Immature natural killer cell (primary cell): ENCODE results near the gene LNP1. TPM values are rescaled to one million over a fixed set of nuclear protein-coding genes. Genes with fewer than 3 reads are reported as not detected.

Experiments
- DNase-seq, 3 donors: peaks; one replicate each; pipeline ENCODE4 v3.0.0; 2022; ENCODE audit warnings: mixed read lengths in 1 of 3
- H3K27ac Mint-ChIP-seq, 6 donors: one replicate each; pipeline ENCODE4 v1.8.0; 2020; ENCODE audit warnings: mixed read lengths in 6 of 6, mild to moderate bottlenecking in 5 of 6, inconsistent platforms in 4 of 6, moderate library complexity in 3 of 6
- H3K27me3 Mint-ChIP-seq, 3 donors: one replicate each; pipeline ENCODE4 v1.8.0; 2020 to 2021; ENCODE audit warnings: low read depth in 3 of 3, mild to moderate bottlenecking in 3 of 3, mixed read lengths in 3 of 3, moderate library complexity in 3 of 3, inconsistent platforms in 1 of 3
- H3K36me3 Mint-ChIP-seq, 3 donors: one replicate each; pipeline ENCODE4 v1.8.0; 2020; ENCODE audit warnings: mixed read lengths in 3 of 3, inconsistent platforms in 2 of 3, mild to moderate bottlenecking in 2 of 3
- H3K4me1 Mint-ChIP-seq, 2 donors: one replicate each; pipeline ENCODE4 v1.8.0; 2020; ENCODE audit warnings: inconsistent platforms in 2 of 2, mild to moderate bottlenecking in 2 of 2, mixed read lengths in 2 of 2, moderate library complexity in 1 of 2
- H3K4me3 Mint-ChIP-seq, 5 donors: one replicate each; pipeline ENCODE4 v1.8.0; 2020; ENCODE audit warnings: mild to moderate bottlenecking in 5 of 5, mixed read lengths in 5 of 5, inconsistent platforms in 3 of 5, moderate library complexity in 3 of 5
- H3K9me3 Mint-ChIP-seq, 6 donors: one replicate each; pipeline ENCODE4 v1.8.0; 2020; ENCODE audit warnings: mild to moderate bottlenecking in 6 of 6, mixed read lengths in 6 of 6, inconsistent platforms in 4 of 6, moderate library complexity in 3 of 6
- polyA plus RNA-seq, 3 donors: library from polyadenylated mRNA; unstranded; fragments of 300-500 nt; fragmentation: Illumina TruSeq; gene quantifications; one replicate each; pipeline ENCODE4 v1.2.3, GENCODE V29; 2021

LNP1 gene
- polyA plus RNA-seq, 3 donors from 2014 or later = 0.47 to 1.7 (median 0.93) TPM

- H3K9me3 Mint-ChIP-seq = no peaks in the 10 kb centered on the region
- H3K4me1 Mint-ChIP-seq = no peaks in the 10 kb centered on the region
- peaks cover 0 to 49% (median 10%) of the 10 kb centered on the region in 3 donors for H3K36me3 Mint-ChIP-seq
- no peak for DNase-seq
- H3K4me3 Mint-ChIP-seq = no peak overlapping the region
- no peaks in the 10 kb centered on the region for H3K27me3 Mint-ChIP-seq
- H3K27ac Mint-ChIP-seq = no peak overlapping the region
Measured at GRCh38 chr3:100376301-100376700, 25.0 kb upstream of the LNP1 start.

DNA sequence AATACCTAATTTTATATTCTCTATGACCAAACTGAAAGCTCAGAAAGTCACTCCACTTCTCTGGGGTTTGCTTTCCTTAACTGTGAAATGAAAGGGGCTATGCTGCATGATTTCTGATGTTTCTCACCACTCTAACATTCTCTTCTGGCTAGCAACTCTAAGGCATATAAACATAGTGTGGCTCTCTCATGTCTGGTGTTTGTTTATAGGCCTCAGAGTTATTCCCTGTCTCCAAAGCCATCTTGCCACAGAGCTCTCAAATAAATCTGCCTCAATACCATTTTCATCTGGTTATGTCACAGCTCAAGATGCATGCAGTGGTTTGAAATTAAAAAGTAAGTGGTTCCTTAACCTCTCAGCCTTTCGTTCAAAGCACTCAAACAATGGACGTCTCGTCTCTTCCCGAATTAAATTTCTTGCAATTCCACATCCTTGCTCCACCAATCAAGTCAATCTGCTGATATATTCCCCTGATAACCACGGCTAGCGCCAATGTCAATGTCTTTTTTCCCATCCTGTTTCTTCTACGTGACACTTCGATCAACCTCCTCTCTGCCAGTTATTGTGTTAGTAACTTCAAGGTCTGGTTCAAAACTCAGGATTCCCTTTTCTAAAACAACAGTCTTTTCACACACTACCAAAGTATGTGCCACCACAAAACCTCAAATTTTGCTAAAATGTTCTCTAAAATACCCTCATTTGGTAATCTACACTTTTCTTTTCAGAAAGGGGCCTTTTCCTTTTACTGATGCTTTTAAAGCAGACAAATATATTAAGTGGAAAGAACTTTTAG, 16.4 kb upstream of the LNP1 start:
- H3K36me3 Mint-ChIP-seq = peaks cover 12 to 40% (median 22%) of the 10 kb centered on the region in 3 donors
- peaks cover 2 to 10% (median 5%) of the 10 kb centered on the region in 6 donors for H3K9me3 Mint-ChIP-seq
- H3K27ac Mint-ChIP-seq = peak overlapping the region in 1 of 6 donors; percentile 16
- H3K4me1 Mint-ChIP-seq = peaks cover 4 to 19% of the 10 kb centered on the region in 2 donors
- no peak for DNase-seq
- no peaks in the 10 kb centered on the region for H3K27me3 Mint-ChIP-seq
- H3K4me3 Mint-ChIP-seq = no peak overlapping the region

GRCh38 chr3:100386437-100387074, 14.8 kb upstream of the LNP1 start:
- Mint-ChIP-seq H3K4me1 (peaks cover 4 to 19% of the 10 kb centered on the region in 2 donors), H3K27me3 (no peaks in the 10 kb centered on the region), H3K36me3 (peaks cover 12 to 30% (median 16%) of the 10 kb centered on the region in 3 donors), H3K27ac (peak overlapping the region in 1 of 6 donors; percentile 40), H3K9me3 (peaks cover 2 to 10% (median 5%) of the 10 kb centered on the region in 6 donors), H3K4me3 (no peak overlapping the region)
- DNase-seq = no peak

- H3K36me3 Mint-ChIP-seq = peaks cover 12 to 22% (median 16%) of the 10 kb centered on the region in 3 donors
- H3K9me3 Mint-ChIP-seq = peaks cover 2 to 10% (median 5%) of the 10 kb centered on the region in 6 donors
Measured at GRCh38 chr3:100389025-100389424, 12.3 kb upstream of the LNP1 start.

DNA sequence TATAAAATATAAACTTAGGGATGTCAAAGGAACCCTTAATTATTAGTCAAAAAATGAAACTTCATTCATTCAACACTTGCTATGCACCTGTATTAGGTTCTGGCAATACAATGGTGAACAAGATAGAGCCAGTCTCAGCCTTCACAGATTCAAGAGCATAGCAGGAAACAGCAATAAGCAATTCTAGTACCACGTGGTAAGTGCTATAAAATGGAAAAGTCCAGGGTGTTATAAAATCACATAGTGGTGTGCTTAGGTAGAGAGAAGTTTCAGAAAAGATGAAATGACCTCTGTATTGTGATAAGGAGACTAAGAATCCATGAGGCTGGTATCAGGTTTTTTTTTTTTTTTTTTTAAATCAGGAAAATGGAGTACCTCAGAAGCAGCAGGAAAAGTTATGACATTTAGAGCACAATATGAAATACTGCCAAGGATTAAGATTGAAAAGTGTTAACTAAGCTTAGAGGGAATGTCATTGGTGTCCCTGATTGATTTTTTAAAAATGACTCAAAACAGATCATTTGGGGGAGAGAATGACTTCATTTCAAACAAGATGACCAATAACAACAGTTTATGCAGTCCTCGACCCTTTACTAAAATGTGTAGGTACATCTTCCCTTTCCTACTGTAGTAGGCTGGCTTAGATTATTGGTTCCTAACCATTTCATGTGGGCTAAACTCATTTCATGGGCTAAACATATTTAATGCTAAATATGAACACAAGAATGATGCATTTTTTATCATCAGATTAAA, 5.5 kb upstream of the LNP1 start:
- DNase-seq = no peak

More at GRCh38 chr3:100389025-100389424, 12.3 kb upstream of the LNP1 start:
- no peaks in the 10 kb centered on the region for H3K27me3 Mint-ChIP-seq
- H3K4me3 Mint-ChIP-seq = no peak overlapping the region
- no peak for DNase-seq
- H3K27ac Mint-ChIP-seq = no peak overlapping the region
- H3K4me1 Mint-ChIP-seq = peaks cover 7 to 30% of the 10 kb centered on the region in 2 donors

DNA sequence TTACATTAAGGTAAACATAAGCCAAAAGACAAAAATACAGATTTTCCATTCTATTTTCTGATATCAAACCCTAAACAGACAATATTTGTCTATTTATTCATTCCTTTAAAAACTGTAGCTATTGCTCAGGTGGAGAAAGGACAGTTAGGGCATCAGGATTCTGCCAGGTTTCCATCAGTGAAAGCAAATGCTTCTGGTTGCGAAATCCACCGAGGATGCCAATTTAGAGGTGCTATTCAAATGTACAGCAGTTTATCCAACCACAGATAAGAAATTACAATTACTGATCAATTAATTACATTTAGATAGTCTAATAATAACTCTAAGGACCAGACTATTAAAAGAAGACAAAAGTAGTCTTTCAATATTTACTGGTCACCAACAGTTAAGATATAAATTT, 4.4 kb upstream of the LNP1 start:
- Mint-ChIP-seq H3K4me1 (peaks cover 36 to 72% of the 10 kb centered on the region in 2 donors), H3K27ac (no peak overlapping the region), H3K9me3 (no peaks in the 10 kb centered on the region), H3K36me3 (no peaks in the 10 kb centered on the region), H3K27me3 (peaks cover 0 to 7% (median 4%) of the 10 kb centered on the region in 3 donors), H3K4me3 (no peak overlapping the region)
- DNase-seq = no peak

More for the DNA sequence above, 5.5 kb upstream of the LNP1 start:
- Mint-ChIP-seq H3K27ac (peak overlapping the region in 1 of 6 donors; percentile 45), H3K27me3 (peaks cover 0 to 1% (median under 1%) of the 10 kb centered on the region in 3 donors), H3K4me3 (no peak overlapping the region), H3K4me1 (peaks cover 30 to 62% of the 10 kb centered on the region in 2 donors), H3K36me3 (no peaks in the 10 kb centered on the region), H3K9me3 (no peaks in the 10 kb centered on the region)

DNA sequence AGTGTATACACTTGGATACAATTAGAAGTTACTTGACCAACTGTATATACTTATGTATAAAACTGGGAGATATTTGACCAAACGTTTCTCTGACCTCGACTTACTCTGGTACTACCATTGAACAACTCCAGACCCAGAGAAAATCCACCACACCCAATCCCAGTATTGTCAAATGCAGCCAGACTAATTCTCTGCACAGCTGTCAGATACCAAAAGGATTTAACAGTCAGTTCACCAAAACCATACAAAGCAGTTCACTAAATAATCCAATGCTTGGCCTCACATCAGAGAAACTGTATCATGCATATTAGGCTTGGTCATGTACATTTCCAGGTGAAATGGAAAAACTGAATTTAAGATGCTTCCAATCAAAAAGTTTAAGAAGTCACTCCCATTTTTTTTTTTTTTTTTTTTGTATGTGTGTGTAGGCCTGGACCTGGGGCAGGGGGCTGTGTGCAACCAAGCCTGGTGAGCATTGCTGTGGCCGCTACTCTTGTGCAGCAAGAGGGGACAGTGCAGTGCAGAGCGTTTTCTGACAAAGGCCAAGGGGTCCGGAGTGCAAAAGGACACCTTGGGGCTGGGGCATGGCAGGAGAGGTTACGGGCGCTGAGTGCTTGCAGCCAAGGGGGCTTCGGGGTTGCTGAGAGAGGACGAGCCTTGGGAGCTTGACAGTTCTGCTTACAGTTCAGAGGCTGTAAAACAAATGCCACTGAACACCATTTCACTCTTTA, 1.8 kb upstream of the LNP1 start:
- no peaks in the 10 kb centered on the region for H3K9me3 Mint-ChIP-seq
- H3K27me3 Mint-ChIP-seq = peaks cover 0 to 7% (median 5%) of the 10 kb centered on the region in 3 donors
- peak overlapping the region; percentile 94 to 98 (median 96) for H3K4me3 Mint-ChIP-seq
- no peak for DNase-seq
- peak overlapping the region; percentile 67 to 93 (median 80) for H3K27ac Mint-ChIP-seq
- no peaks in the 10 kb centered on the region for H3K36me3 Mint-ChIP-seq
- peaks cover 39 to 76% of the 10 kb centered on the region in 2 donors for H3K4me1 Mint-ChIP-seq

GRCh38 chr3:100400419-100400779, 940 bp upstream of the LNP1 start:
- Mint-ChIP-seq H3K4me1 (peaks cover 39 to 76% of the 10 kb centered on the region in 2 donors), H3K36me3 (no peaks in the 10 kb centered on the region), H3K9me3 (no peaks in the 10 kb centered on the region), H3K4me3 (peak overlapping the region; percentile 94 to 98 (median 96)), H3K27ac (peak overlapping the region; percentile 79 to 94 (median 87)), H3K27me3 (peaks cover 0 to 7% (median 6%) of the 10 kb centered on the region in 3 donors)
- DNase-seq = peak in 1 of 3 donors; percentile 25

DNA sequence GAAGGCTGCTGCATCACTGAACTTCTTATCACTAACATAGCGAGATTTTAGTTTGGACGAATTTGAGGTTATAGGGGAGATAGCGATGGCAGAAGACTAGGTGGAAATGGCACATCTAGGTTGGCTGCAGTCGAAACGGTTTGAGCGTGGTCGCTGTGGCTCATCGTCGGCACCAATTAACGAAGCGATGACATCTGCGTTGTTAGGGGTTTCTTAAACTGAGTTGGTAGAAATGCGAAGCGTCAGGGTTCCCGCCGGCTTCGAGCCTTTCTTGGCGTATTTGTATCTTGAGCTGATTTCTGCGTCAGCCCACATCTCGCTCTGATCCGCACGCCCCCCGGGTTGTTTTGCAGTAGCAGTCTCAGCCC, 319 bp downstream of the LNP1 start:
- Mint-ChIP-seq H3K4me3 (peak overlapping the region; percentile 94 to 98 (median 96)), H3K36me3 (no peaks in the 10 kb centered on the region), H3K27me3 (peaks cover 0 to 7% (median 6%) of the 10 kb centered on the region in 3 donors), H3K27ac (peak overlapping the region; percentile 81 to 95 (median 91)), H3K4me1 (peaks cover 36 to 64% of the 10 kb centered on the region in 2 donors), H3K9me3 (no peaks in the 10 kb centered on the region)
- DNase-seq = no peak

- peaks cover 36 to 58% of the 10 kb centered on the region in 2 donors for H3K4me1 Mint-ChIP-seq
- peak overlapping the region; percentile 94 to 98 (median 96) for H3K4me3 Mint-ChIP-seq
- peaks cover under 1 to 2% (median under 1%) of the 10 kb centered on the region in 6 donors for H3K9me3 Mint-ChIP-seq
- H3K36me3 Mint-ChIP-seq = peaks cover under 1 to 1% (median 1%) of the 10 kb centered on the region in 3 donors
- H3K27me3 Mint-ChIP-seq = peaks cover 0 to 7% (median 6%) of the 10 kb centered on the region in 3 donors
- no peak for DNase-seq
- H3K27ac Mint-ChIP-seq = peak overlapping the region; percentile 81 to 95 (median 91)
Measured at GRCh38 chr3:100402256-100402655, 917 bp downstream of the LNP1 start.

DNA sequence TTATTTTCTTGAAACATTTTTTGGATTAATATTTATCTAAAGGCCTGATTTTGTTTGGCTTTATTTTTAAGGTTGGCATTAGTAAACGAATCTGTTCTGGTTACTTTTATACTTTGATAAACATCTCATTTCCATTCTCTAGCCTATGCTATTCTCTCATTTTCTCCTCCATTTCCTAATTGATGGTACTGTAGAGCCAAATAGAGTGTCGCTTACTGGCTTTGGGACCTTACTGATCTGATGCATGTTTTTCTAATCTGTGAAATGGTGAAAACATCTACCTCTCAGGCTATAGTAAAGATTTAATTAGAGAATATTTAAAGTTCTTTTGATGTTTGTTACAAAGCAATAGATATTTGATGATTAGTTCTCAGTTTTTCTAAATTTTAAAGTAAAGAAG, 1.6 kb downstream of the LNP1 start:
- Mint-ChIP-seq H3K4me3 (peak overlapping the region in 4 of 5 donors; percentile 60 to 96 (median 84)), H3K27me3 (peaks cover 0 to 7% (median 6%) of the 10 kb centered on the region in 3 donors), H3K9me3 (peaks cover 2 to 9% (median 6%) of the 10 kb centered on the region in 6 donors), H3K4me1 (peaks cover 34 to 51% of the 10 kb centered on the region in 2 donors), H3K27ac (peak overlapping the region in 1 of 6 donors; percentile 45), H3K36me3 (peaks cover 6 to 8% (median 7%) of the 10 kb centered on the region in 3 donors)
- DNase-seq = no peak

DNA sequence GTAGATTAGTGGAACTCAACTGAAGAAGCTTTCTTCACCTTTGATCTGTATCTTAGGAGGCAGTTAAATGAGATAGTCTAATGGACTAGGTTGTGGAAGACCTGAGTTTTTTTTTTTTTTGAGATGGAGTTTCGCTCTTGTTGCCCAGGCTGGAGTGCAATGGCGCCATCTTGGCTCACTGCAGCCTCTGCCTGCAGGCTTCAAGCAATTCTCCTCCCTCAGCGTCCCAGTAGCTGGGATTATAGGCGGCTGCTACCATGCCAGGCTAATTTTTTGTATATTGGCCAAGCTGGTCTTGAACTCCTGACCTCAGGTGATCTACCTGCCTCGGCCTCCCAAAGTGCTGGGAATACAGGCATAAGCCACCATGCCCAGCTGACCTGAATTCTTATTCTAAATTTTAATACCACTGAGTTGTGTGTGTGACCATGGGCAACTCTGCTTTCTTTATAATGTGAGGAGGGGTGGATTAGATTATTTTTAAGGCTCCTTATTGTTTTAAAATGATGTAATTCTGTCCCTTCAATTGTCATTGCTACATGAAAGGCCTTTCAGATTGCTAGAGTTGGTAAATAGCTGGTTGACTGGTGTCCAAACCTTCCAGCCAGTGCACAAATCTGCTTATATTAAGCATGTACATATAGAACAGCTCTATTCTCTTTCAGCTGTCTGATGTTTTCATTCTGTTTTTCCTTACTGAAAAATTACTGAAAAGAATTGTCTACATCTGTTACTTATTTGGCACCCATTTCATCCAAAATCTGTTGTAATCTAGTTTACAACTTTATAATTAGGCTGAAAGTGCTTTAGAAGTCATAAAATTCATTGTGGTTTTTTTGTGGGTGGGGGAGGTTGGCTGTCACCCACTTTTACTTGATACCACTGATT, 2.3 kb downstream of the LNP1 start:
- no peak for DNase-seq
- peaks cover 6 to 10% (median 10%) of the 10 kb centered on the region in 3 donors for H3K36me3 Mint-ChIP-seq
- peaks cover 31 to 44% of the 10 kb centered on the region in 2 donors for H3K4me1 Mint-ChIP-seq
- peaks cover 0 to 8% (median 6%) of the 10 kb centered on the region in 3 donors for H3K27me3 Mint-ChIP-seq
- peak overlapping the region in 1 of 6 donors; percentile 26 for H3K27ac Mint-ChIP-seq
- H3K4me3 Mint-ChIP-seq = no peak overlapping the region
- peaks cover 2 to 11% (median 8%) of the 10 kb centered on the region in 6 donors for H3K9me3 Mint-ChIP-seq
